Measurements from ENCODE around the gene TSSK6.
"Not testable (repeated sequence)": the region's sequence is repeated elsewhere in the genome, so short reads cannot be mapped to it uniquely, and the experiment has no call there.

TSSK6 gene

GRCh38 chr19:19475849-19476828 lies 39.2 kb downstream of the TSSK6 start:
- DNase-seq (ENCODE audit: insufficient read length) (no peak), FAIRE-seq (no peak)

GRCh38 chr19:19475015-19475765 lies 40.2 kb downstream of the TSSK6 start:
- no peak for DNase-seq (ENCODE audit: insufficient read length)
- FAIRE-seq: no peak
- no peak for TF ChIP-seq TAF1 (IDR thresholded peaks at IDR 0.05; ENCODE audit: borderline replicate concordance, low read depth, low read length)
- TF ChIP-seq POLR2AphosphoS5 (IDR thresholded peaks at IDR 0.05; ENCODE audit: low read depth, low read length): no peak
- no peak for TF ChIP-seq POLR2A (IDR thresholded peaks at IDR 0.05; ENCODE audit: low read depth, low read length)

More at GRCh38 chr19:19475849-19476828, 39.2 kb downstream of the TSSK6 start:
- no peak for TF ChIP-seq TAF1 (IDR thresholded peaks at IDR 0.05; ENCODE audit: borderline replicate concordance, low read depth, low read length)
- TF ChIP-seq POLR2A (IDR thresholded peaks at IDR 0.05; ENCODE audit: low read depth, low read length): no peak
- no peak for TF ChIP-seq POLR2AphosphoS5 (IDR thresholded peaks at IDR 0.05; ENCODE audit: low read depth, low read length)

GRCh38 chr19:19472106-19472505 lies 43.2 kb downstream of the TSSK6 start:
- not testable (repeated sequence) for DNase-seq (ENCODE audit: insufficient read length); FAIRE-seq

GRCh38 chr19:19471682-19472081 lies 43.7 kb downstream of the TSSK6 start:
- no peak for DNase-seq (ENCODE audit: insufficient read length)
- TF ChIP-seq POLR2AphosphoS5 (IDR thresholded peaks at IDR 0.05; ENCODE audit: low read depth, low read length) (no peak), POLR2A (IDR thresholded peaks at IDR 0.05; ENCODE audit: low read depth, low read length) (no peak), TAF1 (IDR thresholded peaks at IDR 0.05; ENCODE audit: borderline replicate concordance, low read depth, low read length) (no peak)
- peak; percentile 30 for FAIRE-seq

- no peak for FAIRE-seq
- no peak for TF ChIP-seq POLR2AphosphoS5 (IDR thresholded peaks at IDR 0.05; ENCODE audit: low read depth, low read length)
- TF ChIP-seq TAF1 (IDR thresholded peaks at IDR 0.05; ENCODE audit: borderline replicate concordance, low read depth, low read length): no peak
- TF ChIP-seq POLR2A (IDR thresholded peaks at IDR 0.05; ENCODE audit: low read depth, low read length): no peak
- DNase-seq (ENCODE audit: insufficient read length): no peak
These were observed 44.8 kb downstream of the TSSK6 start for GRCh38 chr19:19470579-19470978.

GRCh38 chr19:19468424-19469050 lies 46.8 kb downstream of the TSSK6 start:
- no peak for TF ChIP-seq TAF1 (IDR thresholded peaks at IDR 0.05; ENCODE audit: borderline replicate concordance, low read depth, low read length)
- no peak for TF ChIP-seq POLR2AphosphoS5 (IDR thresholded peaks at IDR 0.05; ENCODE audit: low read depth, low read length)
- no peak for TF ChIP-seq POLR2A (IDR thresholded peaks at IDR 0.05; ENCODE audit: low read depth, low read length)
- FAIRE-seq (no peak), DNase-seq (ENCODE audit: insufficient read length) (no peak)

- TF ChIP-seq TAF1 (IDR thresholded peaks at IDR 0.05; ENCODE audit: borderline replicate concordance, low read depth, low read length) (no peak), POLR2A (IDR thresholded peaks at IDR 0.05; ENCODE audit: low read depth, low read length) (no peak), POLR2AphosphoS5 (IDR thresholded peaks at IDR 0.05; ENCODE audit: low read depth, low read length) (no peak)
- FAIRE-seq (no peak), DNase-seq (ENCODE audit: insufficient read length) (no peak)
These were observed 49.1 kb downstream of the TSSK6 start for GRCh38 chr19:19466201-19466600.

GRCh38 chr19:19465436-19466070 lies 49.8 kb downstream of the TSSK6 start:
- no peak for TF ChIP-seq TAF1 (IDR thresholded peaks at IDR 0.05; ENCODE audit: borderline replicate concordance, low read depth, low read length)
- 0 out of 2 replicates have a peak, but pooled peaks have one; percentile 33 for TF ChIP-seq POLR2AphosphoS5 (IDR thresholded peaks at IDR 0.05; ENCODE audit: low read depth, low read length)
- 0 out of 2 replicates have a peak, but pooled peaks have one; percentile 22 for TF ChIP-seq POLR2A (IDR thresholded peaks at IDR 0.05; ENCODE audit: low read depth, low read length)
- no peak for FAIRE-seq
- DNase-seq (ENCODE audit: insufficient read length): no peak

- no peak for TF ChIP-seq TAF1 (IDR thresholded peaks at IDR 0.05; ENCODE audit: borderline replicate concordance, low read depth, low read length)
- no peak; the same call in 1 of the 2 replicates for TF ChIP-seq POLR2A (IDR thresholded peaks at IDR 0.05; ENCODE audit: low read depth, low read length)
- TF ChIP-seq POLR2AphosphoS5 (IDR thresholded peaks at IDR 0.05; ENCODE audit: low read depth, low read length): no peak
- DNase-seq (ENCODE audit: insufficient read length) (no peak), FAIRE-seq (no peak)
These were observed 50.8 kb downstream of the TSSK6 start for GRCh38 chr19:19464339-19465098.
